ENCODE data around the gene CIC.

CIC gene

DNA sequence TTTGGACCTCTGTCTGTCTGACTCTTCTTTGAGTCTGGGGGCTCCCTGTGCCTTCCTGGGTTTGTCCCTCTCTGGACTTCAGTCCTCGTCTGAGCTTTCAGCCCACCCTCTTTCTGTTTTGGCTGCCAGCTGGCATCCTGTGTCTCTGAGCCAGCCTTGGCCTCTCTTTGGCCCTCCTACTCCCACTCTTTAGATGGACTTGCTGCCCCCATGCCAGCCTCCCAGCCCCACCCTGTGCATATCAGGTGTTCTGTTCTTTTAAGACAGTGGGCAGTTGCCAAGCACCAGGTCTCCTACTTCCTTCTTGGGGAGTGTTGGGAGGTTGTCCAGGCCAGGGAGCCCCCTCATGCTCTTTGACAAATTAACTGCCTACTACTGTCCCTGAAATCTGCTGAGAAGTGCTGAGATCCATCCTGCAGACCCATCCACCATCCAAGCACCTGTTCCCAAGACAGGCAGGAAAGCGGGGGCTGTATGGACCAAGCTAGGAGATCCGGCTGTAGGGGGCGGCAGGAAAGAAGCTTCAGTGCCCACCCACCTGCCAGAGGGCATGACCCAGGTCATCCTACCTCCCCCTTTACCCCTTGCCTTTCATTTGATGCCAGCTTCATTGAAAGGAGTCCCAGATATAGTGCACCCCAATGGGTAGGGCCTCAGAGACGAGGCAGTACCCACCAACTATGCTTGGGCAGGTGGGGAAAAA is 9.6 kb downstream of the CIC start:
- no peak for DNase-seq

DNA sequence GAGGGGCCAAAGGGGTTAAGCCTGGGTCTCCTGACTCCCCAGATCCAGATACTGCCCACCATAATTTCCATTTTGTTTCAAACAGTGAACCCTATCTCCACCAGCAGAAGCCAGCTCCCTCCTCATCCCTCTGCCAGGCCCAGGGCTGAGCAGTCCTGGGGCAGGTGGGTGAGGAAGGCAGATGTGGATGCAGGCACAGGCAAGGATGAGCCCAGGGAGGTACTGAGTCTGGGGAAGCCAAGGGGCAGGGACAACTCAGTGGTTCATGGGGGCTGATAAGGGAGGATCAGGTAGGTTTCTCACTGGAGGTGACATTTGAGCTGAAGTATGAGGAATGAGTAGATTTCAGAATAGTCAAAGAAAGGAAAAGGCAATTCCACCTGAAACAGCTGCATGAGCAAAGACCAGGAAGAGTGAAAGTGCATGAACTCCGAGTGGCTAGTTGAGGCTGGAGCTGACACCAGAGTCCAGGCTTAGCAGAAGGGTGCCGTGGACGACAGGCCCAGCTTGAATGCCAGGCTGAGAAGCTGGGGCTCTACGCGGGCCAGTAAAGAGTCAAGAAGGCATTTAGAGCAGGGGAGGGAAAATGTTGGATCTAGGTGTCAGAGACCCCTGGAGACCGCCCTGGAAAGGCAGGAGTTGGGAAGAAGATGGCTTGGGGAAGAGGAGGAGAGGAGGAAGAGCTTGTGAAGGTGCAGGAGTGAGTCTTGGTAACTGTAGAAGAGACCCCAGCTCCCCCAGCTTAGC is 10.3 kb downstream of the CIC start:
- DNase-seq, result no peak

DNA sequence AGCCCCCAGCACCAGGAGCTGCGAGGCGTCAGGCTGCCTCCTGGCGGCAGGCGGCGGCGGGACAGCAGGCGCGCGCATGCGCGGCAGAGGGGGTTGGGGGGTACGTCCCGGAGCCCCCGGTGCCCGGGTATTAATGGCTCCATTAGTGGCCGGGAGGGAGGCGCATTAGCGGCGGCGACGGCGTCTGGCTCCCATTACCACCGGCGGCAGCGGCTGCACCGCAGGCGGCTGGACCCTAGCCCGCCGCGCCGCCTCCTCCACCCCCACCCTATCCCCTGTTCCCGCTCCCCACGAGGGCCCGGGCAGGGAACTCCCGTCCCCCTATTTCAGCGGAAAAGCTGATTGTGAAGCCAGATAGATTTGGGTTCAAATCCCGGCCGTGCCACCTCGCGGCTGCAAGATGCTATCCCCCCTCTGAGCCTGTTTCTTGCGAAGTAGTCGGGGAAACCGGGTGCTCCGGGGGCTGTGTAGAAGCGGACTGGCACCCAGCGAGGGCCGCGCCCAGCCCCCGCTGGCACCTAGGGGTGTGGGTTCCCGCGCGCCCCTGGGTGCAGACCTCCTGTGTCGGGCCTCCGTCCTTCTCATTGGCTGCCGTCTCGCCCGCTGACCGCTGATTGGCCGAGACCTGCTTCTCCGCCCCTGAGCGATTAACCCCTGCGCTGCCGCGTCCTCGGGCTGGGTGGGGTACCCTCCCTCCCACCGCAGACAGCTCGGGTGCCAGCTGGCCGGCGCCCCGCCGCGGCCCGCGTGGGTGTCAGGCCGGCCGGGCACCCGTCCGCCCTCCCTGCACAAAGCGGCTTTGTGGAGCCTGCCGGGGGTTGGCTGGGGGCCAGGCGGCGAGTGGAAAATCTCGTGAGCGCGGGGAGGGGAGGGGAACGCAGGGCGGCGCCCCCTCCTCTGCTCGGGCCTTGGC is 11.1 kb downstream of the CIC start:
- peak; percentile 62 to 70 for DNase-seq

DNA sequence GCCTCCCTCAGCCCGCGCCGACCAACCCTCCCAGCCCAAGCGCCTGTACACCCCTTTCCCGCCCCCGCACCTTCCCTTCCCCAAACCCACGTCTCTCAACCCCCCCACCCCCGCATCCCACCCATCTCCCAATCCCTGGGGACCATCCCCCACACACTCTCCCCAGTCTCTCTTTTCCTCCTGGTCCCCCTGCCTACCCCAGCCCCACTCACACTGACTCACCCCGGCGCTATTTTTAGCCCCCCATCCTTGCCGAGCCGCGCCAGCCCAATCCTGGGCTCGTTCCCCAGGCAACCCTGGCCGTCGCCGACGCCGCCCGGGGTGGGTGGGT is 11.7 kb downstream of the CIC start:
- DNase-seq, result no peak

DNA sequence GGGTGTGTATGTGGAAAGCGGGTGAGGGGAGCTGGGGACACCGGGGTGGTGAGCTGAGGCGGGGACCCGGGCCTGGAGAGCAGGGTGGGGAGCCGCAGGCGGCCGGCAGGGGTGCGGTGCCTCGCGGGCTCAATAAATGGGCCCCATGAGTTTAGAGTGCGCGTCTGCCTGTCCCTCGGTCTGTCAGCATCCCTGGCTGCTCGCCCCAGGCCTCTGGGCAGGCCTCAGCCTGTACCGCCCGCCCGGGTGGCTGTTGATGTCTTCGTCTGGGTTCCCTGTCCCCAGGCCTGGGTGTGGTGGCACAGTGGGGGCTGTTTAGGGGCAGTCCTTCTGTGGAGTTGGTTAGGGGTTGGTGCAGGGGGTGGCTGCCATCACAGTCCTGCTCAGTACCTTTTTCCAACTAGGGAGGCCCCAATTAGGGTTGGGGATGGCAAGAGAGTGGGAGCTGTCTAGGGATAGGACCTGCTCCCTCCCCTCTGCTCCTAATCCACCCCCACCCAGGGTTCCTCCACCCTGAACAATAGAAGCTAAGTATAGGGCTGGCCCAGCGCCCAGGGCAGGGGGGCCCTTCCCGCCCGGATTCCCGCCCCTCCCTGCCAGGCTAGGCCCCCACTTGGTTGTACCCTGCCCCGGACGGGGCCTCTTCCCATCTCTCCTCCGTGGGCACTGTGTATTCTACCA is 12.2 kb downstream of the CIC start:
- DNase-seq, result no peak

DNA sequence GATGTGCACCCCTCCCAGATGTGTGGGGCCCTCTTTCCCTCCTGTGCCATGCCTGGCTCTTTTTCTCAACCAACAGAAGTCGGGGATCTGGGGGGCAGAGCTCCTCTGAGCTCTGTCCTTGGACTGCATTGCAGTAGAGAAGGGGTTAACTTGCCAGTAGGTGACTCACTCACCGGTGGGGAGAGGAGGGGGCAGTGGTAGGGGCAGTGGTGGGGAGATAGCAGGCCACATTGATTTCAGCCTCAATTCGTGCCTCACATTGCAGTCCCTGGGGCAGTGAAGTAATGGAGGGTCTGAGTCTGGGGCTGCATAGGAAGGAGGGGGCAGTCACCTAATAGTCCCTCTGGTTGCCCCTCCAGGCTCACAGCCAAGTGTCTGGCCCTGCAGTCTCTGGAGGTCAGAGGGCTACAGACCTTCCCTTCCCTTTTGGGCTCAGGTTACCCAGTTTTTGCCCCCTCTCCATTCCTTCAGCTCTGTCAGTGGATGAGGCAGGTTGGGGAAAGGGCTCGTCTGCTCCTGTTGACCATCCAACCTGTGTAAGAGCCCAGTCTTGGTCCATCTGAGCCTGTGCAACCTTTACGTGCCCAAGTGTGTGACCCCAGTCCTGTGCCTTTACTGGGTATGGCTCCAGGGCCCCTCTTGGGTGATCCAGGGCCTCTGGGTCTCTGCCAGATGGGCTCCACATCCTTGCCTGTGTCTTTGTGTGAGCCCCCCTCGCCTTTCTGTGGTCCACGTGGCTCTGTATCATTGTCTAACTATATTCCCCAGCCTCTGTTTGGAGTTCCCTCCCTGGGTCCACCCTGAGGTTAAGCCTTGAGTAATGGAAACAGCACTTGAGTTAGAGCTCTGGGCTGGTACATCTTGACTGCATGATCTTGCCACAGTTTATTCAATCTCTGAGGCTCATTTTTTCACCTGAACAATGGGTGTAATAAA is 13.0 kb downstream of the CIC start:
- peak in 1 of 2 donors; percentile 6 for DNase-seq

DNA sequence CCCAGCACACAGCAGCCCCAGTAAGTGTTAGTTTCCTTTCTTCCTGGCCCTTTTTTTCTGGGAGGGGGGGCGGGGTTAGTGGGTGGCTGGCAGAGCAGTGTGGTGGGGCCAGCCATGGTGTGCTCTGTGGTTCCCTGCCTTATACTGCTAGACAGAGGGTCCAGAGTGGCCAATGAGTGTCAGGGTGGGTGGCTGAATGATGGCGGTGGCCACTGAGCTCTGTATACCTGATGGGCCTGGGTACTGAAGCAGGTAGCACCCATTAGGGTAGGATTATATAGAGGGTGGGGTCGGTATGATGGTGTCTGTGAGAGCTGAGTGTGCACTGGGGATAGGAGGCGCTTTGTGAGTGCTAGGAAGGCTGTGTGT is 13.8 kb downstream of the CIC start:
- no peak for DNase-seq

DNA sequence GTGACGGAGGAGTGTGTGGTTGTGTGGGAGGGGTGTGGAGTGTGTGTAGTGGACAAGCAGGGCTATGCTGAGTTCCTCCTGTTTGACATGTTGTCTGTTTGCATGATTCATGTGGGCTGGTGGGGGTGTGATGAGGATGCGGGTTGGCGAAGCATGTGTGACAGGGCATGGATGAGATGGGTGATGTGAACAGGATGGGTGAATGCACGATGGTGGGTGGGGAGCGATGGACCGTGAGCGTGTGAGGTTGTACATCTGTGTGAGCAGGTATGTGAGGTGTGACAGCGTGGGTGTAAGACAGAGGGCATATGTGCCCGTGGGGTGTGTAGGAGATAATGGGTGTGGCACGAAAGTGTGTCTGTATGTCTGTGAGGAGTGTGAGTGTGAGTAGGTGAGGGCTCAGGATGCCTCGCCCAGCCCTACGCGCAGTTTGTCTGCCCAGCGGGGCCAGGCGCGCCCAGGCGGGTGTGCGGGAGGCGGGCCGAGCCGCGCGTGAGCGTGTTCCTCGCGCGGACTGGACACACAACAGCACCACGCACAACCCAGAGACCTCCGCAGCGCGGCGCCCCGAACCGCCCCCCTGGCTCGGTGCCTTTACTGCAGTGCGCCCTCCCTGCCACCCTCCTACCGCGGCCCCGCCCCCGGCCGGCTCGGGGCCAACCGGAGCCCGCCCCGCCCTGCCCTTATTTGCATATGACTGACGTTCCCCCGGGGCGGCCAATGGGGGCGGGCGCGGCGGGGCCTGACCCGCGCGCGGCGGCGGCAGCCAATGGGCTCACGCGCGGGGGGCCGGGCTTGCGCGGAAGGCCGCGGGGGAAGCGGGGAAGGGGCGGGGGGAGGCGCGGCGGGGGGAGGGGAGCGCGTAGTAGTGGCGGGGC is 14.4 kb downstream of the CIC start:
- peak; percentile 92 to 96 for DNase-seq

DNA sequence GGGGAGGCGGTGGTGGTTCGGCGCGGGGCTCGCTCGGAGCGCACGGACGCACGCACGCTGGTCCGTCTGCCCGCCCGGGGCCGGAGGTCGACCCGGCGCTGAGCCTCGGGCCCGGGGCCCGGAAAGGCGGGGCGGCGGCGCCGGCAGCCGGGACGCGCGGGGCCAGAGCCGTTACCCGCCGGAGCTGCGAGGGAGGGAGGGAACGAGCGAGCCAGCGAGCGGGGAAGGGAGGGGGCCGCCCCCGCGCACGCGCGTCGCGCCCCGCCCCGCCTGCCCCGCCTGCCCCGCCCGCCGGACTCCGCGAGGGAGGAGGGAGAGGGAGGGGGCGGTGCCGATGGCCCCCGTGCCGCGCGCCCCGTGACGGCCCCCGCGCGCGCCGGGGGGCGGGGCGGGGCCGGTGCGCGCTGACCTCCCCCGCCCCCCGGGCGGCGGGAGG is 15.0 kb downstream of the CIC start:
- peak; percentile 68 to 82 for DNase-seq

DNA sequence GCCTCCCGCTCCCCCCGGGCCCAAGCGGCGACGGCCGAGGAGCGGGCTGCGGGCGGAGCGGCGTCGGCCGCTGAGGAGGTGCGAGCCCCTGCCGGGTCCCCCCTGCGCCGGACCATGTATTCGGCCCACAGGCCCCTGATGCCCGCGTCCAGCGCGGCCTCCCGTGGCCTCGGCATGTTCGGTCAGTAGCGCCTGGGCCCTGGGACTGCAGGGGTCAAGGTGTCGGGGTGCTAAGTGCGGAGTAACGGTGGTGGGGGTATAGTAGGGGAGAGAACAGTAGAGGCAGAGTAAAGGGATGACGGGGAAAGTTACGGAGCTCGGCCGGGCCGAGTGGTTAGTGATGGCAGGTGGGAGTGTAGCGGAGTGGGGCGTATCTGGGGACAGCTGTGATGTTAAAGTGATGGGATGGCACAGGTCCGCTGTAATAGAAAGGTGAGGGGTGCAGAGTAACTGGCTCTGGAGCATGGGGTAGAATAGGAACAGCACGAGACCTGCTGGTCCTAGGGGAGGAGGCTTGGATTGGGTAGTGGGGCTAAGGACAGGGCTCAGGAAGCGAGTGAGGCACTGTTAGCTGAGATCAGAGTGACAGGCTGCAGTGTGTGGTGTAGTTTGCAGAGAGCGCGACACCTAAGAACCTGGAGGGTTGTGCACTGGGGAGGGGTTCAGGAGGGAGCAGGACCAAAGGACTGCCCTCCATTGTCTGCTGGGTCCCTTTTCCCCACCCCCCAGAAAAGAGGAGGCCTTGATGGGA is 15.7 kb downstream of the CIC start:
- no peak for DNase-seq

DNA sequence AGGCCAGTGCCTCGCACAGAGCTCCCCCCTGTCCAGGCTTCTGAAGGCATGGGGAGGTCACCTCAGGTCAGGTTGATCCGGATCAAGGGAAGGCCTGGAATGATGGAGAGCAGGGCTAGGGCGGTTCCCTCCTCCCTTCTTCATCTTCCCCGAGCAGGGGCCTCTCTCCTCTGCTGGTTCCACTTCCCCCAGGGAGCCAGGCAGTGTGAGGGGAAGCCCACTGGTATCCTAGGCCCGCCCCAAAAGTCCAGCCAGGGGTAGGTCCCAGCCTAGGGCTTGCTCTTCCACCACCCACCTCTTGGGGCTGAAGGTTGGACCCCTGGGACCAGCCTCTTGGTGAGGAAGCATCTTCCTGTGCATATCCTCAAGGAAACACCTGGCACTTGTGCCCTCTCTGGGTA is 16.5 kb downstream of the CIC start:
- DNase-seq, result peak in 1 of 2 donors; percentile 4

DNA sequence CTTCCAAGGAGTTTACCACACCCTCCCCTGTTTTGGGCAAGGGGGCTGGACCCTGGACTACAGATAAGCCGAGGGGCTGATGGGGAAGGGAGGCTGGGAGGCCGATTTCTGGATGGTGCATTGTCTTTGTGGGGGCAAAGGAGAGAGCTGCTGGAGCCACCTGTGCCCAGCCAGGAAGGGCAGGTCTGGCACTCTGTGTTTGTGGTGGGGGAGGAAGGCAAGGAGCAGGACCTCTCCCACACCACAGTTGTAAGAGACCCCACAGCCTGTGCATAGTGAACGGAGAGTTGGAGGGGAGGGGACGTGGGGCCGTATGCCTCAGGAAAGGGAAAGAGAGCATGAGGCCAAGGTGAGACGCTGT is 16.9 kb downstream of the CIC start:
- no peak for DNase-seq

DNA sequence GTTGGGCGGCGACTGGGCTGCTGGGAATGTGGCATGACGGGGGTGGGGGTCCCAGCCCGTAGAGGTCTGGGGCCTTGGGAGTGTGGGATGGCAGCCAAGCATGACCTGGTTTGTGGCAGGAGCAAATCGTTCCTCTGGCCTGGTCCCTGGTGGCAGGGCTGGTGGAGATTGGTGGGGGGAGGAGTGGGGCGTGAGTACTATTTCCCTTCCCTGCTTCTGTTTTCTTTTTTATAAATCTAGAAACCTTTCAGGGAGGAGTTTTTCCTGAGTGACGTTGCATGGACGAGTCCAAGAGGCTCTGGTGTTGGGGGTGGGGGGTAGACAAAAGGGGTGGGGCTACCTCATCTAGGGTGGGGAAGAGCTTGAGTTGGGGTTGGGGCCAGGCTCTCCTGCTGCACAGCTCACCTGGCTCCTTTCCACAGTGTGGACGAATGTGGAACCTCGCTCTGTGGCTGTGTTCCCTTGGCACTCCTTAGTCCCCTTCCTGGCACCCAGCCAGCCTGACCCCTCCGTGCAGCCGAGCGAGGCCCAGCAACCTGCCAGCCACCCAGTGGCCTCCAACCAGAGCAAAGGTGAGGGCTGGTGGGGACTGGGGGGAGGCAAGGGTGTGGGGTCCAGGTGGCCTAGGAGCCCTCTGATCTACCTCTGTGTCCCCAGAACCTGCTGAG is 17.4 kb downstream of the CIC start:
- DNase-seq, result peak in 1 of 2 donors; percentile 49

DNA sequence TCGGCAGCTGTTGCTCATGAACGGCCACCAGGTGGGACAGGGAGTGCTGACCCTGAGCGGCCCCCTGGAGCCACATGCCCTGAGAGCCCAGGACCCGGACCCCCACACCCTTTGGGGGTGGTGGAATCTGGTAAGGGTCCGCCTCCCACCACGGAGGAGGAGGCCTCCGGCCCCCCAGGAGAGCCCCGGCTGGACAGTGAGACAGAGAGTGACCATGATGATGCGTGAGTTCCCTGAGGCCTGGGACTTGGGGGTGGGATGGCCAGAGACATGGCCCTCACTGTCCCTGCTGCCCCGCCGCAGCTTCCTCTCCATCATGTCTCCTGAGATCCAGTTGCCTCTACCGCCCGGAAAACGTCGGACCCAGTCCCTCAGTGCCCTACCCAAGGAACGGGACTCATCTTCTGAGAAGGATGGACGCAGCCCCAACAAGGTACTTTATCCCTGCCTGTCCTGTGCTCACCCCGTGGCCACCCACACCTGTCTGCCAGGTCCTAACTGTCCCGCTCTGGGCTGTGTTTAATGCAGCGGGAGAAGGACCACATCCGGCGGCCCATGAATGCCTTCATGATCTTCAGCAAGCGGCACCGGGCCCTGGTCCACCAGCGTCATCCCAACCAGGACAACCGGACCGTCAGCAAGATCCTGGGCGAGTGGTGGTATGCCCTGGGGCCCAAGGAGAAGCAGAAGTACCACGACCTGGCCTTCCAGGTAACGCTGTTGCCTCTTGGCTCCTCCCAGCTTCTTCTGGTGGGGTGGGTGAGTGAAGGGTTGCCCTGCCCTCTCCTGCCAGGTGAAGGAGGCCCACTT is 18.2 kb downstream of the CIC start:
- DNase-seq, result no peak

DNA sequence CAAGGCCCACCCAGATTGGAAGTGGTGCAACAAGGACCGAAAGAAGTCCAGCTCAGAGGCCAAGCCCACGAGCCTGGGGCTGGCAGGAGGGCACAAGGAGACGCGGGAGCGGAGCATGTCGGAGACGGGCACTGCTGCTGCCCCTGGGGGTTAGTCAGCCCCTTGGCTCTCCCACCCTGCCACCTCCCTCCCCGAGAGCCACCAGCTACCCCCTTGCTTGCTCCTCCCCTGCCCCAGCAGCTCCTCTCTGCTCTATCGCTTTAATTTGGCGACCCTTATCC is 18.7 kb downstream of the CIC start:
- no peak for DNase-seq

DNA sequence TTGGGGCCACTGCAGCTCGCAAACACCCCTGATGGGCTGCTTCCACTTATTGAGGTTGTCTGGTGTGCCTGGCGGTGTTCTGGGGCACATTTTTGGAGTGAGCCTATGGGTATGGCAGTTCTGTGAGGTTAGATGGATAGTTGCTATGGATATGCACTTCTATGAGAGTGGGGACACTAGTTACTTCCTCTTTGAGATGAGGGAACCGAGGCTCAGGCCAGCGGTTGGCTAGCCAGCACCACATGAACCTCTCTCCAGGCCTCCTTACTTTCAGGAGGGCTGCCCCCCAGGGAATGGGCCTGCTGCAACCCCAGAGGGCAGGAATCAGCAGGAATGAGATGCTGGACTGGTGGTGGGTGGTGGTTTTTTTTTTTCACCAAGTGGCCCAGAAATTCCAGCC is 19.3 kb downstream of the CIC start:
- peak; percentile 35 to 39 for DNase-seq

DNA sequence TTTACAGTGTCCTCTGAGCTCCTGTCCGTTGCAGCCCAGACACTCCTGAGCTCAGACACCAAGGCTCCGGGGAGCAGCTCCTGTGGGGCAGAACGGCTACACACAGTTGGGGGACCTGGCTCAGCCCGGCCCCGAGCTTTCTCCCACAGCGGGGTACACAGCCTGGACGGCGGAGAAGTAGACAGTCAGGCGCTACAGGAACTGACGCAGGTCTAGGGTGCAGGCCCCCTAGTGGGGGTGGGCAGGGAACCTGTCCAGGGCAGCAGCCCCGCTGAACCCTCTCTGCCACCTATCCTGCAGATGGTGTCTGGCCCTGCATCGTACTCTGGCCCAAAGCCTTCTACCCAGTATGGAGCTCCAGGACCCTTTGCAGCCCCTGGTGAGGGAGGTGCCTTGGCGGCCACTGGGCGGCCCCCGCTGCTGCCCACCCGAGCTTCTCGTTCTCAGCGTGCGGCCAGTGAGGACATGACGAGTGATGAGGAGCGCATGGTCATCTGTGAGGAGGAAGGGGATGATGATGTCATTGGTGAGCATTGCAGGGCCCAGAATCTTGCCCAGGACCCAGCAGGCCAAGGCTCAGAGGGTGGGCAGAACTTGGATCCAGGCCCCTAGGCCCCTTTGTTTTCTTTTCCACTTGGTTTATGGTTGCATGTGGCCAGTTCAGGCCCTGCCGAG is 20.0 kb downstream of the CIC start:
- no peak for DNase-seq

DNA sequence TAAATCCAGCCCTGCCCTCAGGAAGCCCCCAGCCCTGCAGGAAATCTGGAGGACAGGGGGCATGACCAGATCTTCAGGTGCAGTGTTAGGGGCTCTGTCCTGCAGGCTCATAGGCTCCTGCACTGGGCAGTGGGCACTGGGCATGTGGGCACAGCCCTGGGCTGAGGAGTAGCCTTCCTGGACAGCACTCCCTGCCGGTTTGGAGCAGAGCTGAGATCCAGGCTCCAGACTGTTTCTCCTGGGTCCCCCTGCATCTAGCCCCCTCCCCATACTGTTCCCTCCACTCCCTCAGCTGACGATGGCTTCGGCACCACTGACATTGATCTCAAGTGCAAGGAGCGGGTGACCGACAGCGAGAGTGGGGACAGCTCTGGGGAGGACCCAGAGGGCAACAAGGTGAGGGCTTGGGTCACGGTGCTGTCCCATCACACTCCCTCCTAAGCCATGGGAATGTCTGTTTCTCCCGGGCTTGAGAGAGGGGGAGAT is 20.5 kb downstream of the CIC start:
- DNase-seq, result no peak
